SK-N-SH (cell line): ENCODE results near the gene SIT1.

Source experiments
- CHD2 ChIP-seq: fragments of 150-350 bp; IDR thresholded peaks from 2 replicates; pipeline ENCODE4 v1.6.1; 2018; ENCODE audit warnings: low read length; ENCODE audit not compliant: partially characterized antibody
- EP300 ChIP-seq, 2 experiments: IDR thresholded peaks; 2 replicates each; pipeline versions ENCODE4 v1.4.0 to v1.6.1; 2012; ENCODE audit warnings: borderline replicate concordance in 1 of 2, low read depth in 1 of 2, low read length in 1 of 2
- NFIC ChIP-seq: IDR thresholded peaks from 2 replicates; pipeline ENCODE4 v1.4.0; 2012; ENCODE audit warnings: borderline replicate concordance
- POLR2AphosphoS5 ChIP-seq: IDR thresholded peaks from 2 replicates; pipeline ENCODE4 v1.6.1; 2012; ENCODE audit warnings: low read depth, low read length
- RFX5 ChIP-seq: IDR thresholded peaks from 2 replicates; pipeline ENCODE4 v1.6.1; 2012; ENCODE audit warnings: mild to moderate bottlenecking, improper control_type of control experiment, low read length
- RXRA ChIP-seq: IDR thresholded peaks from 2 replicates; pipeline ENCODE4 v1.4.0; 2012; ENCODE audit warnings: low read depth, mild to moderate bottlenecking, borderline replicate concordance
- TEAD4 ChIP-seq: IDR thresholded peaks from 2 replicates; pipeline ENCODE4 v1.4.0; 2012; ENCODE audit warnings: mild to moderate bottlenecking, borderline replicate concordance; ENCODE audit not compliant: insufficient read depth
- ZBTB33 ChIP-seq: IDR thresholded peaks from 2 replicates; pipeline ENCODE4 v1.4.0; 2012; ENCODE audit warnings: low read depth, borderline replicate concordance
- TF ChIP-seq, protein P1 (sequence below): fragments of 200-600 bp; sonication (generic); IDR thresholded peaks from 2 replicates; pipeline ENCODE4 v1.6.1; 2017; ENCODE audit warnings: antibody characterized with exemption, mild to moderate bottlenecking, moderate library complexity

DNA sequence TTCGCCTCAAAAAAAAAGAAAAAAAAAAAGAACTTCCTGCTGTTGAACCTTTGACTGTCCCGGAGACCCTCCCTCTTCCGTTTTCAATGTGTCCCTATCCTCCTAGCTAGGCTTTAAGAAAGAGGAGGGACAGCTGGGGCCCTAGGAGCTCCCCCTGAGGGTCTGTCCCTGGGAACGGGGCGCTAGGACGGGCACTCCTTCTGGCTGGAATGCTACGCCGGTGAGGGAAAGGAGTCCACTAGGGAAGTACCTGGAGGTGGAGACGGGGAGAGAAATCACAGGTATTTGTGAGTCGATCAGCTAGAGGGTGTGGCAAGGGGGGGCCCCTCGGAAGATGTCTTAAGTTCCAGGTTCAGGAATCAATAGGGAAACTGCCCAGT is 4.6 kb downstream of the SIT1 start:
- TF ChIP-seq, protein P1, sequence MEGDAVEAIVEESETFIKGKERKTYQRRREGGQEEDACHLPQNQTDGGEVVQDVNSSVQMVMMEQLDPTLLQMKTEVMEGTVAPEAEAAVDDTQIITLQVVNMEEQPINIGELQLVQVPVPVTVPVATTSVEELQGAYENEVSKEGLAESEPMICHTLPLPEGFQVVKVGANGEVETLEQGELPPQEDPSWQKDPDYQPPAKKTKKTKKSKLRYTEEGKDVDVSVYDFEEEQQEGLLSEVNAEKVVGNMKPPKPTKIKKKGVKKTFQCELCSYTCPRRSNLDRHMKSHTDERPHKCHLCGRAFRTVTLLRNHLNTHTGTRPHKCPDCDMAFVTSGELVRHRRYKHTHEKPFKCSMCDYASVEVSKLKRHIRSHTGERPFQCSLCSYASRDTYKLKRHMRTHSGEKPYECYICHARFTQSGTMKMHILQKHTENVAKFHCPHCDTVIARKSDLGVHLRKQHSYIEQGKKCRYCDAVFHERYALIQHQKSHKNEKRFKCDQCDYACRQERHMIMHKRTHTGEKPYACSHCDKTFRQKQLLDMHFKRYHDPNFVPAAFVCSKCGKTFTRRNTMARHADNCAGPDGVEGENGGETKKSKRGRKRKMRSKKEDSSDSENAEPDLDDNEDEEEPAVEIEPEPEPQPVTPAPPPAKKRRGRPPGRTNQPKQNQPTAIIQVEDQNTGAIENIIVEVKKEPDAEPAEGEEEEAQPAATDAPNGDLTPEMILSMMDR, result no peak
- no peak for TF ChIP-seq TEAD4
- TF ChIP-seq NFIC, result no peak
- no peak for TF ChIP-seq ZBTB33
- TF ChIP-seq POLR2AphosphoS5, result no peak
- no peak for TF ChIP-seq EP300 (IDR thresholded peaks at IDR 0.05; ENCODE audit: borderline replicate concordance in 1 of 2, low read depth in 1 of 2, low read length in 1 of 2)
- TF ChIP-seq RFX5, result no peak
- TF ChIP-seq RXRA, result no peak
- no peak for TF ChIP-seq CHD2
